IPS-20b (cell line): ENCODE results near the gene IGDCC3.
A peak's percentile ranks its signal among the peaks of the same experiment; 100 is the strongest.
"Not testable (repeated sequence)": the region's sequence is repeated elsewhere in the genome, so short reads cannot be mapped to it uniquely, and the experiment has no call there.

Experiments
- H3K27ac ChIP-seq: one replicate; pipeline ENCODE4 v1.5.1; 2013; ENCODE audit warnings: low read length
- H3K27me3 ChIP-seq: 2 replicates; pipeline ENCODE4 v1.6.1; 2013; ENCODE audit warnings: mild to moderate bottlenecking, low read length, inconsistent platforms; ENCODE audit not compliant: insufficient read depth
- H3K36me3 ChIP-seq: 2 replicates; pipeline ENCODE4 v1.6.1; 2013; ENCODE audit warnings: low read depth, mild to moderate bottlenecking, inconsistent platforms, low read length, moderate library complexity; ENCODE audit not compliant: insufficient read depth
- H3K4me1 ChIP-seq: 2 replicates; pipeline ENCODE4 v1.6.1; 2013; ENCODE audit warnings: mild to moderate bottlenecking, control low read depth, inconsistent platforms, low read length, moderate library complexity; ENCODE audit not compliant: insufficient read depth
- H3K4me3 ChIP-seq: 2 replicates; pipeline ENCODE4 v1.5.1; 2013; ENCODE audit warnings: mild to moderate bottlenecking, low read length, inconsistent platforms
- H3K9ac ChIP-seq: 2 replicates; pipeline ENCODE4 v1.6.1; 2013; ENCODE audit warnings: low read depth, mild to moderate bottlenecking, inconsistent platforms, low read length, moderate library complexity
- H3K9me3 ChIP-seq: 2 replicates; pipeline ENCODE4 v1.6.1; 2013; ENCODE audit warnings: mild to moderate bottlenecking, low read depth, low read length, inconsistent platforms; ENCODE audit not compliant: insufficient read depth

Gene IGDCC3

DNA sequence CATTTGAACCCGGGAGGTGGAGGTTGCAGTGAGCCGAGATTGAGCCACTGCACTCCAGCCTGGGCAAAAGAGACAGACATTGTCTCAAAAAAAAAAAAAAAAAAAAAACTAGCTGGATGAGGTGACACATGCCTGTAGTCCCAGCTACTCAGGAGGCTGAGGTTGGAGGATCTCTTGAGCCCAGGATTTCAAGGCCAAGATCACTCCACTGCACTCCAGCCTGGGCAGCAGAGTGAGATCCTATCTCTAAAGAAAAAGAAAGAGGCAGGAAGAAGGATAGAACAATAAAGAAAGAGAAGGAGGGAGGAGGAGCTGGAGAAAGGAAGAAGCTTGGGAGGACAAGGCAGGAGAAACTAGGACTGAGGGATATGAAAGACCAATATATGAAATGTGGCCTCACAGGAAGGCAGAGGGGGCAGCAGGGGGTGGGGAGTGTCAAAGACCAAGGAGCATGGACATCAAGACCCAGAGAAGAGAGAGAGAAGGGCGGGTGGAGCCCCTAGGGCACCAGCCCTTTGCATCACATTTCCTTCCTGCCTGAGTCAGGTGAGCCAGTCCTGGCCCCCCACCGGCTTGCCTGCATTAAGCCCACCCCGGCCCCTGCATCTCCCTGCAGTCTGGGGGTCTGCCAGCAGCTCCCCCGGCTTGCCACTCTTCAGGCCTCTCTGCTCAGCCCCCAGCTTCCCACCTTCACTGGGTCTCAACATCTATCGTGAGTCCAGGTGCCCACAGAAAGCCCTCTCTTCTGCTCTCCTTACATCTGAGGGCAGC, 11.5 kb downstream of the IGDCC3 start:
- H3K9me3 ChIP-seq = no peaks in the 10 kb centered on the region
- H3K27ac ChIP-seq = peak overlapping the region; percentile 58
- H3K4me3 ChIP-seq = no peak overlapping the region; the same call in 1 of the 2 replicates
- no peaks in the 10 kb centered on the region for H3K27me3 ChIP-seq
- H3K36me3 ChIP-seq = peaks cover 5% of the 10 kb centered on the region; the same call in 1 of the 2 replicates
- H3K4me1 ChIP-seq = peaks cover 62% of the 10 kb centered on the region
- H3K9ac ChIP-seq = peak overlapping the region; percentile 54; the same call in 1 of the 2 replicates

DNA sequence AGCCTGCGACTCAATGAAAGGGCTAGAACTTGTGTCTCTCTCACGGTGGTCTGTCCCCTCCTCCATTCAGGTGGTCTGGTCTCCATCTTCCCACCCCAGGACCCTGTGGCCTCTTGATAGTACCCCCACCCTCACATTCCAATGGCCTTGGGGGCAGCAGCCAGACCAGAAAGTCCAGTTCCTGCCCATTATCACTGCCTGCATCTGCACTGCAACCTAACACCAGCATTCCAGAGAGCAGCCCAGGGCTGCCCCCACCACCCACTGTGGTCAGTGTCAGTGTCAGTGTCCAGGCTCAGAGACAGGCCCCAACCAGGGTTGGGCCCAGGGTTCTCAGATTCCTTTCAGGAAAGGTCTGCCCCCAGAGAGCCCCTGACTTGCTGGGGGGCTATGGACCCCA, 12.6 kb downstream of the IGDCC3 start:
- Histone ChIP-seq H3K27ac (no peak overlapping the region), H3K4me1 (peaks cover 62% of the 10 kb centered on the region), H3K9ac (peak overlapping the region; percentile 11; the same call in 1 of the 2 replicates), H3K4me3 (peak overlapping the region; percentile 20; the same call in 1 of the 2 replicates), H3K9me3 (no peaks in the 10 kb centered on the region), H3K36me3 (no peaks in the 10 kb centered on the region), H3K27me3 (no peaks in the 10 kb centered on the region)

- H3K27me3 ChIP-seq = no peaks in the 10 kb centered on the region
- H3K4me3 ChIP-seq = no peak overlapping the region
- H3K9me3 ChIP-seq = no peaks in the 10 kb centered on the region
- no peaks in the 10 kb centered on the region for H3K36me3 ChIP-seq
- no peak overlapping the region for H3K9ac ChIP-seq
- H3K27ac ChIP-seq = no peak overlapping the region
- peaks cover 50% of the 10 kb centered on the region for H3K4me1 ChIP-seq
Measured at GRCh38 chr15:65363766-65364165, 14.0 kb downstream of the IGDCC3 start.

DNA sequence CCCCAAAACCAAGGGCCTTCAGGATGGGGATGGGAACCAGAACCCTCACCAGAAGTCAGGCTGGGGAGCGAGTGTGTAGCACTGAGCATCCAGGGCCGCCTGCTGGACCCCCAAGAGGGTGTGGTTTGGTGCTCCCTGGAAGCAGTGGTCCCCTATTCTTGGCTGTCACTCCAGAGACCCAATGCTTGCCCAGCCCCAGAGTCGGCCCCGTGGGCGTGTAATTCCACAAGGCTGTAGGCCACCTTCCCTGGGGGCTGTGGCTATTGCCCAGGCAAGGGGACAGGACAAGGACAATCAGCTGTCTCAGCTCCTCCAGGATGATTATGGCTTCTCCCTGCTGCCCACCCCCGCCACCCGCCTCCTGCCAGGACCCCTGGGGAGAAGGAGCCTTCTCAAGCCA, 14.5 kb downstream of the IGDCC3 start:
- no peak overlapping the region for H3K9ac ChIP-seq
- no peak overlapping the region for H3K4me3 ChIP-seq
- no peaks in the 10 kb centered on the region for H3K36me3 ChIP-seq
- peaks cover 45% of the 10 kb centered on the region for H3K4me1 ChIP-seq
- H3K27ac ChIP-seq = no peak overlapping the region
- no peaks in the 10 kb centered on the region for H3K9me3 ChIP-seq
- peaks cover 3% of the 10 kb centered on the region; the same call in 1 of the 2 replicates for H3K27me3 ChIP-seq

GRCh38 chr15:65362491-65362890, 15.3 kb downstream of the IGDCC3 start:
- peaks cover 11% of the 10 kb centered on the region for H3K27me3 ChIP-seq
- H3K9ac ChIP-seq = no peak overlapping the region

DNA sequence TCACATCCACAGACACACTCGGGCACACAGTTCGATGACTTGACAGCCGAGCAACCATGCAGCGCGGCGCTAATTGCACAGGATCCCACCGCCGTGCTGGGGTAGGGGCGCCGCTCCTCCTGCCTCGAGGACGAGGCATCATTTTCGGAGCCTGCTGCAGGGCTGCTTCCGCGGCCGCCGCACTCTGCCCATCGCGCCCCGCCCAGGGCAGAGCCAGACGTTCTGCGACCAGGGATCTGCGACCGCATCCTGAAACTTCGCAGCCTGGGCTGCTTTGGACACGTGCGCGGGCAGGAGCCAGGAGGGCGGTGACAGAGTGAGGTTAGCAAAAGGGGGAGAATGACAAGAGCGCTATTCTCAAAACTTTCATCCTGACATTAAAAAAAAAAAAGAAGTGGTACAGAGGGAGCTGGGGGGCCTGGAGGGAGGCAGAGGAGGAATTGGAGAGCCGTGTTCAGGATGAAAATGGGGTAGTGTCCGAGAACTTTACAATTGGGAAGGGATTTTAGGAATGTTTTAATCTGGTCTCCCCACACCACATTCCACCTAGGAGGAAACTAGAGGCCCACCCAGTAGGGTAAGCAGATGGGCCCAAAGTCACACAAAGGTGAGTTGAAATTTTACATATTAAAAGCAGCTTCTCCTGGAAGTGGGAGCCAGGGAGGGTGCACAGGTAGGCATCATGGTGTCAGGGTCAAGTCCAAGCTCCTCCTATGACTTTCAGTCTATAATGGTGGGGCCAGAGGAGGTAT, 15.9 kb downstream of the IGDCC3 start:
- Histone ChIP-seq H3K36me3 (no peaks in the 10 kb centered on the region), H3K9ac (no peak overlapping the region), H3K27ac (no peak overlapping the region), H3K4me3 (no peak overlapping the region), H3K4me1 (peaks cover 36% of the 10 kb centered on the region), H3K9me3 (no peaks in the 10 kb centered on the region), H3K27me3 (peaks cover 17% of the 10 kb centered on the region)

More at GRCh38 chr15:65362491-65362890, 15.3 kb downstream of the IGDCC3 start:
- Histone ChIP-seq H3K4me3 (no peak overlapping the region), H3K36me3 (no peaks in the 10 kb centered on the region), H3K4me1 (peaks cover 39% of the 10 kb centered on the region), H3K27ac (no peak overlapping the region), H3K9me3 (no peaks in the 10 kb centered on the region)

GRCh38 chr15:65360506-65360905, 17.3 kb downstream of the IGDCC3 start:
- no peak overlapping the region for H3K9ac ChIP-seq
- no peak overlapping the region for H3K4me3 ChIP-seq
- no peaks in the 10 kb centered on the region for H3K9me3 ChIP-seq
- no peak overlapping the region for H3K27ac ChIP-seq
- H3K27me3 ChIP-seq = peaks cover 29% of the 10 kb centered on the region
- peaks cover 30% of the 10 kb centered on the region for H3K4me1 ChIP-seq
- no peaks in the 10 kb centered on the region for H3K36me3 ChIP-seq

- Histone ChIP-seq H3K9ac (peak overlapping the region; percentile 26; the same call in 1 of the 2 replicates), H3K4me3 (peak overlapping the region; percentile 60), H3K27me3 (peaks cover 47% of the 10 kb centered on the region), H3K27ac (no peak overlapping the region), H3K9me3 (peaks cover 9% of the 10 kb centered on the region), H3K36me3 (no peaks in the 10 kb centered on the region), H3K4me1 (peaks cover 8% of the 10 kb centered on the region; the same call in 1 of the 2 replicates)
Measured at GRCh38 chr15:65355988-65356353, 21.8 kb downstream of the IGDCC3 start.

DNA sequence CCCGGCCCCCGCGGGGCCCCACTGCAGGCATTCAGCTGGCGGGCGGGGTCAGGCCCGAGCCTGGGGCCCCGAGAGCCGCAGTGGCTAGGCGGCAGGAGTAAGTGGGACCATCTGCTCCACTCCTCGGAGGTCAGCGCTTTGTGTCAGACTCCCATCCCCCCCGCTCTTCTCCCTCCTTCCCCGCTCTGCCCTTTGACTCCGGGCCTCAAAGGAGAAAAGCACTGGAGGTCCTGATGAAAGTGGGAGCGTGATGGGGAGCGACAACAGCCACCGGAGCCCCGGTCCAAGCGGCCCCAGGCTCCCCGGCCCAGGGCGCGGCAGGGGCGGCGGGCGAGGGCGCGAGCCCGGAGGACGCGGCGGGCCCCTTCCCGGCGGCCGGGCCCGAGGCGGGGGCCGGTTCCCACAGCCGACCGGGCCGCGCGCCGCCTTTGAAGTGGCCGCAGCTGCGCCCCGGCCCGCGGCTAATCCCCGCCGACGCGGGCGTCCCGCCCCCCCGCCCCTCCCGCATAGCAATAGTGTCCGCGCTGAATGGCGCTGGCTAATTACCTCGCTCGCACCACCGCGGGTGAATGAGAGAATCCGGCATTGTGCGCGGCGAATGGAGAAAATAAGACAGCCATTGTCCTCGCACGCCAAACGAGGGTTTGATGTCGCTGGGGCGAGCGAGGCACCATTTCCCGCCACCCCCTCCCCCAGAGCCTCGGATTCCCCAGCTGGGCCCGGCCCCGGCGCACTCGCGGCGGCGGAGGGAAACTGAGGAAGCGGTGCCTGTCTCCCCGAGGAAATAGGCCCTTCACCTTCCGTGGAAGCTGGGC, 22.4 kb downstream of the IGDCC3 start:
- Histone ChIP-seq H3K9me3 (peaks cover 9% of the 10 kb centered on the region), H3K36me3 (no peaks in the 10 kb centered on the region), H3K9ac (peak overlapping the region; percentile 53; the same call in 1 of the 2 replicates), H3K27me3 (peaks cover 47% of the 10 kb centered on the region), H3K27ac (no peak overlapping the region), H3K4me3 (peak overlapping the region; percentile 60), H3K4me1 (peaks cover 8% of the 10 kb centered on the region; the same call in 1 of the 2 replicates)

- Histone ChIP-seq H3K27me3 (peaks cover 47% of the 10 kb centered on the region), H3K9ac (peak overlapping the region; percentile 53; the same call in 1 of the 2 replicates), H3K27ac (no peak overlapping the region), H3K36me3 (no peaks in the 10 kb centered on the region), H3K9me3 (peaks cover 9% of the 10 kb centered on the region), H3K4me1 (peaks cover 8% of the 10 kb centered on the region; the same call in 1 of the 2 replicates), H3K4me3 (peak overlapping the region; percentile 55; the same call in 1 of the 2 replicates)
Measured at GRCh38 chr15:65354835-65355172, 23.0 kb downstream of the IGDCC3 start.

DNA sequence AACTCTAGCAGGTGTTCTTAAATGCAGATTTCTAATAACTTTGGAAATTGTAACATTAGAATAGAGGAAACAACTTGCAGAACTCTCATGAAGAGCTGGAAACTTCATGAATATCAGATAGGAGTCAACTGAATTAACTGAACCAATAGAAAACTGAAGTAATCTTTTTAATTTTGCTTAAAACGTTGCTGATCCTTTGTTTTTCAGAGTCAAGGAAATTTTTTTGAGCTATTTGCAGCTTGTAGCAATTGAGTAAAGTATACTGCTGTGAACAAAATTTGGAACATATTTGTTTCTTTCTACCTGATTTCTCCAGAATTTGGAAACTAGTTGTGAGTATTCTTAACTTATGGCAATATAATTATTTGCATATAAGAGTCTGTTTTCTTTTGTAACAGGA, 25.8 kb downstream of the IGDCC3 start:
- not testable (repeated sequence) for H3K4me3 ChIP-seq

More for the DNA sequence above, 25.8 kb downstream of the IGDCC3 start:
- H3K27ac ChIP-seq, H3K9ac ChIP-seq, H3K4me1 ChIP-seq, H3K9me3 ChIP-seq, H3K36me3 ChIP-seq: not testable (repeated sequence)
- H3K27me3 ChIP-seq = peaks cover 31% of the 10 kb centered on the region
